Measurements from ENCODE around the gene DCLK2. TPM values are rescaled to one million over a fixed set of nuclear protein-coding genes. Genes with fewer than 3 reads are reported as not detected.

DCLK2 gene
- total and polyA plus RNA-seq, 2 of the 8 experiments (the other 6 are each of a cell fraction or from before 2014, with no cell fraction given): 0.32 to 0.37 TPM

DNA sequence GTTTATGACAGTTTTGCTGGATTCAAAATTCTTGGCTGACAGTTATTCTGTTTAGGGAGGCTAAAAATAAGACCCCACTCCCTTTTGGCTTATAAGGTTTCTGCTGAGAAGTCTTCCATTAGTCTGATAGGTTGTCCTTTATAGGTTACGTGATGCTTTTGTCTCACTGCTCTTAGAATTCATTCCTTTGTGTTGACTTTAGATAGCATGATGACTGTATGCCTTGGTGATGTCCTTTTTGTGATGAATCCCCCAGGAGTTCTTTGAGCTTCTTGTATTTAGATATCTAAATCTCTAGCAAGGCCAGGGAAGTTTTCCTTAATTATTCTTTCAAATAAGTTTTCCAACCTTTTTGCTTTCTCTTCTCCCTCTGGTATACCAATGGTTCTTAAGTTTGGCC is 36.4 kb downstream of the DCLK2 start:
- Histone ChIP-seq H2AFZ (ENCODE audit: low read length) (no peak overlapping the region), H3K9ac (replicated peaks in 1 of 4; ENCODE audit: extremely low read depth in 1 of 4, low read depth in 3 of 4, low read length in 3 of 4) (no peak overlapping the region), H3K4me3 (ENCODE audit: extremely low read depth in 1 of 4, insufficient read depth in 2 of 4, low read depth in 3 of 4, low read length in 4 of 4) (no peak overlapping the region), H2BK120ac (replicated peaks; ENCODE audit: low read depth, low read length) (no peak overlapping the region), H3K4me2 (ENCODE audit: insufficient read depth in 1 of 2, low read depth in 2 of 2, low read length in 2 of 2) (no peak overlapping the region), H3K79me2 (ENCODE audit: control insufficient read depth in 1 of 2, insufficient read depth in 2 of 2, low read length in 2 of 2) (no peaks in the 10 kb centered on the region), H3K14ac (ENCODE audit: insufficient read length) (no peak overlapping the region), H3K18ac (ENCODE audit: extremely low read depth, low read length) (no peak overlapping the region), H4K20me1 (replicated peaks in 1 of 2; ENCODE audit: control insufficient read depth in 1 of 2, insufficient read depth in 2 of 2, low read length in 2 of 2) (no peaks in the 10 kb centered on the region), H3K56ac (replicated peaks; ENCODE audit: insufficient read length, low read depth, low read length) (no peak overlapping the region), H2BK15ac (ENCODE audit: low read length) (no peak overlapping the region), H4K5ac (ENCODE audit: insufficient read length, low read depth, low read length) (no peak overlapping the region), H3K9me3 (ENCODE audit: insufficient read depth in 2 of 2, low read depth in 1 of 2, low read length in 1 of 2) (no peaks in the 10 kb centered on the region), H3K4ac (replicated peaks; ENCODE audit: insufficient read length, low read depth, low read length) (no peak overlapping the region), H3K4me1 (replicated peaks in 1 of 4; ENCODE audit: control insufficient read depth in 3 of 4, insufficient read depth in 4 of 4, low read length in 3 of 4) (no peaks in the 10 kb centered on the region), H2BK20ac (ENCODE audit: low read length) (no peak overlapping the region), H3K27ac (ENCODE audit: low read depth, low read length) (no peak overlapping the region), H3K36me3 (ENCODE audit: control insufficient read depth in 2 of 4, insufficient read depth in 4 of 4, low read length in 3 of 4) (no peaks in the 10 kb centered on the region), H4K8ac (ENCODE audit: extremely low read depth, insufficient read depth, low read length) (no peak overlapping the region), H4K91ac (replicated peaks; ENCODE audit: insufficient read length, low read length) (no peak overlapping the region), H2BK12ac (ENCODE audit: low read depth, low read length) (no peak overlapping the region), H3K23me2 (ENCODE audit: low read depth, low read length) (no peaks in the 10 kb centered on the region), H3K27me3 (replicated peaks in 1 of 4; ENCODE audit: control insufficient read depth in 3 of 4, extremely low read depth in 1 of 4, insufficient read depth in 3 of 4, low read length in 3 of 4) (no peaks in the 10 kb centered on the region), H2AK5ac (ENCODE audit: low read depth, low read length) (no peak overlapping the region), H3K23ac (ENCODE audit: insufficient read length) (no peak overlapping the region), H3K79me1 (ENCODE audit: low read depth, low read length) (no peaks in the 10 kb centered on the region), H2BK5ac (ENCODE audit: low read depth, low read length) (no peak overlapping the region)
- POLR2A ChIA-PET (ENCODE audit: partially characterized antibody): no interaction called here
- DNase-seq (ENCODE audit: low read depth in 1 of 2, low spot score in 2 of 2): no peak
- TF ChIP-seq CEBPB (IDR thresholded peaks at IDR 0.05; ENCODE audit: low read depth, low read length) (no peak), POLR2A (IDR thresholded peaks at IDR 0.05; ENCODE audit: control extremely low read depth in 1 of 2, low read depth in 2 of 2, low read length in 2 of 2) (no peak), BACH1 (IDR thresholded peaks at IDR 0.05; ENCODE audit: low read length) (no peak), JUND (IDR thresholded peaks at IDR 0.05; ENCODE audit: low read length) (no peak), YY1 (IDR thresholded peaks at IDR 0.05; ENCODE audit: low read depth, low read length) (no peak), RXRA (IDR thresholded peaks at IDR 0.05; ENCODE audit: insufficient read depth, low read depth, low read length) (no peak), ZNF274 (IDR thresholded peaks at IDR 0.05; ENCODE audit: borderline replicate concordance, extremely low read depth, low read length) (no peak)
- 79% methylated on average over 1 of the region's 1 CpG; no CpG with 5 or more reads in 1 of the 2 experiments for WGBS, 2 experiments (ENCODE audit: extremely low coverage in 1 of 2, insufficient coverage in 1 of 2, insufficient read length in 1 of 2, insufficient replicate concordance in 2 of 2, low coverage in 1 of 2, low lambda C conversion rate in 2 of 2, missing lambda C conversion rate in 1 of 2)
- CTCF ChIA-PET (ENCODE audit: partially characterized antibody): interaction anchor here (0.7 to 1.9 kb wide), 3 partner anchors 12 to 30 kb away, joined by 5 to 6 read pairs (median 6); no protein-coding TSS in a partner anchor
- no peak for FAIRE-seq
